ENCODE results near the gene MAJIN. TPM values are rescaled to one million over a fixed set of nuclear protein-coding genes. Genes with fewer than 3 reads are reported as not detected.

MAJIN gene
- total and polyA plus RNA-seq, 4 donors: 0.09 to 0.31 TPM; not detected in 2

GRCh38 chr11:64891880-64892279, 80.0 kb downstream of the MAJIN start:
- peak overlapping the region; percentile 86 to 89 for H3K27ac ChIP-seq (ENCODE audit: low read depth in 1 of 2, low read length in 2 of 2)
- DNase-seq (ENCODE audit: low spot score): no peak
- peaks cover 0 to 15% (median 4%) of the 10 kb centered on the region in 4 donors for H3K36me3 ChIP-seq (ENCODE audit: control insufficient read depth in 4 of 4, insufficient read depth in 3 of 4, low read depth in 1 of 4, low read length in 3 of 4)
- no peak for TF ChIP-seq CTCF (IDR thresholded peaks at IDR 0.05; ENCODE audit: low read depth, low read length, missing input control)
- TF ChIP-seq, protein P1, sequence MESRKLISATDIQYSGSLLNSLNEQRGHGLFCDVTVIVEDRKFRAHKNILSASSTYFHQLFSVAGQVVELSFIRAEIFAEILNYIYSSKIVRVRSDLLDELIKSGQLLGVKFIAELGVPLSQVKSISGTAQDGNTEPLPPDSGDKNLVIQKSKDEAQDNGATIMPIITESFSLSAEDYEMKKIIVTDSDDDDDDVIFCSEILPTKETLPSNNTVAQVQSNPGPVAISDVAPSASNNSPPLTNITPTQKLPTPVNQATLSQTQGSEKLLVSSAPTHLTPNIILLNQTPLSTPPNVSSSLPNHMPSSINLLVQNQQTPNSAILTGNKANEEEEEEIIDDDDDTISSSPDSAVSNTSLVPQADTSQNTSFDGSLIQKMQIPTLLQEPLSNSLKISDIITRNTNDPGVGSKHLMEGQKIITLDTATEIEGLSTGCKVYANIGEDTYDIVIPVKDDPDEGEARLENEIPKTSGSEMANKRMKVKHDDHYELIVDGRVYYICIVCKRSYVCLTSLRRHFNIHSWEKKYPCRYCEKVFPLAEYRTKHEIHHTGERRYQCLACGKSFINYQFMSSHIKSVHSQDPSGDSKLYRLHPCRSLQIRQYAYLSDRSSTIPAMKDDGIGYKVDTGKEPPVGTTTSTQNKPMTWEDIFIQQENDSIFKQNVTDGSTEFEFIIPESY (IDR thresholded peaks at IDR 0.05): no peak
- no peak for TF ChIP-seq JUND (IDR thresholded peaks at IDR 0.05)
- no peak for TF ChIP-seq NR2F2 (IDR thresholded peaks at IDR 0.05)
- no peak for TF ChIP-seq HNF4G (IDR thresholded peaks at IDR 0.05)
- TF ChIP-seq ATF3 (IDR thresholded peaks at IDR 0.05): no peak
- TF ChIP-seq YY1 (IDR thresholded peaks at IDR 0.05): no peak
- TF ChIP-seq FOXA2 (IDR thresholded peaks at IDR 0.05): no peak
- TF ChIP-seq, protein P2, sequence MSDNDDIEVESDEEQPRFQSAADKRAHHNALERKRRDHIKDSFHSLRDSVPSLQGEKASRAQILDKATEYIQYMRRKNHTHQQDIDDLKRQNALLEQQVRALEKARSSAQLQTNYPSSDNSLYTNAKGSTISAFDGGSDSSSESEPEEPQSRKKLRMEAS (IDR thresholded peaks at IDR 0.05): no peak
- TF ChIP-seq, protein P3, sequence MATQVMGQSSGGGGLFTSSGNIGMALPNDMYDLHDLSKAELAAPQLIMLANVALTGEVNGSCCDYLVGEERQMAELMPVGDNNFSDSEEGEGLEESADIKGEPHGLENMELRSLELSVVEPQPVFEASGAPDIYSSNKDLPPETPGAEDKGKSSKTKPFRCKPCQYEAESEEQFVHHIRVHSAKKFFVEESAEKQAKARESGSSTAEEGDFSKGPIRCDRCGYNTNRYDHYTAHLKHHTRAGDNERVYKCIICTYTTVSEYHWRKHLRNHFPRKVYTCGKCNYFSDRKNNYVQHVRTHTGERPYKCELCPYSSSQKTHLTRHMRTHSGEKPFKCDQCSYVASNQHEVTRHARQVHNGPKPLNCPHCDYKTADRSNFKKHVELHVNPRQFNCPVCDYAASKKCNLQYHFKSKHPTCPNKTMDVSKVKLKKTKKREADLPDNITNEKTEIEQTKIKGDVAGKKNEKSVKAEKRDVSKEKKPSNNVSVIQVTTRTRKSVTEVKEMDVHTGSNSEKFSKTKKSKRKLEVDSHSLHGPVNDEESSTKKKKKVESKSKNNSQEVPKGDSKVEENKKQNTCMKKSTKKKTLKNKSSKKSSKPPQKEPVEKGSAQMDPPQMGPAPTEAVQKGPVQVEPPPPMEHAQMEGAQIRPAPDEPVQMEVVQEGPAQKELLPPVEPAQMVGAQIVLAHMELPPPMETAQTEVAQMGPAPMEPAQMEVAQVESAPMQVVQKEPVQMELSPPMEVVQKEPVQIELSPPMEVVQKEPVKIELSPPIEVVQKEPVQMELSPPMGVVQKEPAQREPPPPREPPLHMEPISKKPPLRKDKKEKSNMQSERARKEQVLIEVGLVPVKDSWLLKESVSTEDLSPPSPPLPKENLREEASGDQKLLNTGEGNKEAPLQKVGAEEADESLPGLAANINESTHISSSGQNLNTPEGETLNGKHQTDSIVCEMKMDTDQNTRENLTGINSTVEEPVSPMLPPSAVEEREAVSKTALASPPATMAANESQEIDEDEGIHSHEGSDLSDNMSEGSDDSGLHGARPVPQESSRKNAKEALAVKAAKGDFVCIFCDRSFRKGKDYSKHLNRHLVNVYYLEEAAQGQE (IDR thresholded peaks at IDR 0.05): no peak
- TF ChIP-seq FOXA1 (IDR thresholded peaks at IDR 0.05): no peak
- no peak for TF ChIP-seq GABPA (IDR thresholded peaks at IDR 0.05 in 1 of 2, conservative IDR thresholded peaks at IDR 0.05 in 1 of 2)
- TF ChIP-seq RAD21 (IDR thresholded peaks at IDR 0.05): no peak
- no peak for TF ChIP-seq RXRA (IDR thresholded peaks at IDR 0.05)
- TF ChIP-seq TAF1 (conservative IDR thresholded peaks at IDR 0.05): no peak
- no peak for TF ChIP-seq EGR1 (IDR thresholded peaks at IDR 0.05; ENCODE audit: low read depth in 2 of 2)
- no peak for TF ChIP-seq SP1 (IDR thresholded peaks at IDR 0.05)
- no peak for TF ChIP-seq HNF4A (conservative IDR thresholded peaks at IDR 0.05)
- peak overlapping the region; percentile 50 to 83 (median 81) for H3K4me3 ChIP-seq (ENCODE audit: low read depth in 1 of 3, low read length in 3 of 3)
- H3K27me3 ChIP-seq (ENCODE audit: control insufficient read depth in 4 of 4, insufficient read depth in 4 of 4, low read length in 3 of 4): no peaks in the 10 kb centered on the region
- peak overlapping the region; percentile 29 to 57 for H3K9ac ChIP-seq (ENCODE audit: low read depth in 1 of 2, low read length in 2 of 2)
- H3K9me3 ChIP-seq (ENCODE audit: control insufficient read depth in 4 of 4, low read length in 3 of 4): no peaks in the 10 kb centered on the region
- H3K4me1 ChIP-seq (ENCODE audit: control insufficient read depth in 4 of 4, insufficient read depth in 4 of 4, low read length in 3 of 4): peaks cover 21 to 61% (median 49%) of the 10 kb centered on the region in 4 donors
- 39% methylated on average over 5 of the region's 5 CpGs for WGBS

Measured in liver (tissue), 9 donors.